Liver (tissue), 9 donors: ENCODE data around the gene CYP4Z1. TPM values are rescaled to one million over a fixed set of nuclear protein-coding genes. Genes with fewer than 3 reads are reported as not detected.

Source experiments
- DNase-seq: peaks from one replicate; pipeline ENCODE4 v3.0.0-alpha.2; 2017; ENCODE audit warnings: low spot score
- H3K27ac ChIP-seq, 2 donors: one replicate each; pipeline ENCODE4 v1.7.0; 2013; ENCODE audit warnings: inconsistent platforms in 2 of 2, low read length in 2 of 2, control low read depth in 1 of 2, low read depth in 1 of 2, mild to moderate bottlenecking in 1 of 2
- H3K27me3 ChIP-seq, 4 donors: one replicate each; pipeline versions ENCODE4 v1.6.1 to v1.7.0; 2013; ENCODE audit warnings: low read length in 3 of 4, inconsistent platforms in 1 of 4, mild to moderate bottlenecking in 1 of 4, moderate library complexity in 1 of 4; ENCODE audit not compliant: control insufficient read depth in 4 of 4, insufficient read depth in 4 of 4
- H3K36me3 ChIP-seq, 4 donors: one replicate each; pipeline versions ENCODE4 v1.6.1 to v1.7.0; 2013; ENCODE audit warnings: low read length in 3 of 4, mild to moderate bottlenecking in 3 of 4, low read depth in 1 of 4, moderate library complexity in 1 of 4; ENCODE audit not compliant: control insufficient read depth in 4 of 4, insufficient read depth in 3 of 4
- H3K4me1 ChIP-seq, 4 donors: one replicate each; pipeline versions ENCODE4 v1.6.1 to v1.7.0; 2013; ENCODE audit warnings: low read length in 3 of 4, mild to moderate bottlenecking in 3 of 4, moderate library complexity in 1 of 4; ENCODE audit not compliant: control insufficient read depth in 4 of 4, insufficient read depth in 4 of 4
- H3K4me3 ChIP-seq, 3 donors: one replicate each; pipeline versions ENCODE4 v1.6.1 to v1.7.0; 2013; ENCODE audit warnings: low read length in 3 of 3, control low read depth in 1 of 3, low read depth in 1 of 3, mild to moderate bottlenecking in 1 of 3
- H3K9ac ChIP-seq, 2 donors: one replicate each; pipeline ENCODE4 v1.7.0; 2013; ENCODE audit warnings: low read length in 2 of 2, mild to moderate bottlenecking in 2 of 2, moderate library complexity in 2 of 2, control low read depth in 1 of 2, low read depth in 1 of 2
- H3K9me3 ChIP-seq, 4 donors: one replicate each; pipeline versions ENCODE4 v1.6.1 to v1.7.0; 2013; ENCODE audit warnings: low read length in 3 of 4; ENCODE audit not compliant: control insufficient read depth in 4 of 4
- ATF3 ChIP-seq: IDR thresholded peaks from 2 replicates; pipeline ENCODE4 v1.6.1; 2016; ENCODE audit warnings: antibody characterized with exemption
- EGR1 ChIP-seq, 2 donors: IDR thresholded peaks; 2 replicates each; pipeline ENCODE4 v1.6.1; 2016 to 2018; ENCODE audit warnings: antibody characterized with exemption in 2 of 2, low read depth in 2 of 2
- FOXA1 ChIP-seq: IDR thresholded peaks from 2 replicates; pipeline ENCODE4 v1.6.1; 2016; ENCODE audit warnings: antibody characterized with exemption
- FOXA2 ChIP-seq: IDR thresholded peaks from 2 replicates; pipeline ENCODE4 v1.6.1; 2016; ENCODE audit warnings: antibody characterized with exemption
- GABPA ChIP-seq, 2 donors: IDR thresholded peaks in 1 of 2; conservative IDR thresholded peaks in 1 of 2; 2 replicates each; pipeline ENCODE4 v1.6.1; 2016; ENCODE audit warnings: antibody characterized with exemption in 2 of 2, mild to moderate bottlenecking in 1 of 2, moderate library complexity in 1 of 2
- HNF4G ChIP-seq: IDR thresholded peaks from 2 replicates; pipeline ENCODE4 v1.6.1; 2016; ENCODE audit warnings: antibody characterized with exemption
- JUND ChIP-seq, 2 donors: IDR thresholded peaks; 2 replicates each; pipeline ENCODE4 v1.6.1; 2016; ENCODE audit warnings: antibody characterized with exemption in 2 of 2
- NR2F2 ChIP-seq: IDR thresholded peaks from 2 replicates; pipeline ENCODE4 v1.6.1; 2016; ENCODE audit warnings: antibody characterized with exemption
- RAD21 ChIP-seq, 2 donors: IDR thresholded peaks; 2 replicates each; pipeline ENCODE4 v1.6.1; 2016; ENCODE audit warnings: antibody characterized with exemption in 2 of 2, mild to moderate bottlenecking in 2 of 2
- REST ChIP-seq: IDR thresholded peaks from 2 replicates; pipeline ENCODE4 v1.6.1; 2016; ENCODE audit warnings: antibody characterized with exemption, mild to moderate bottlenecking
- RXRA ChIP-seq, 2 donors: IDR thresholded peaks; 2 replicates each; pipeline ENCODE4 v1.6.1; 2017 to 2018; ENCODE audit warnings: antibody characterized with exemption in 2 of 2, mild to moderate bottlenecking in 1 of 2
- SP1 ChIP-seq: IDR thresholded peaks from 2 replicates; pipeline ENCODE4 v1.6.1; 2018; ENCODE audit warnings: antibody characterized with exemption, mild to moderate bottlenecking
- TAF1 ChIP-seq: conservative IDR thresholded peaks from 2 replicates; pipeline ENCODE4 v1.6.1; 2016; ENCODE audit warnings: antibody characterized with exemption, mild to moderate bottlenecking
- YY1 ChIP-seq: IDR thresholded peaks from 2 replicates; pipeline ENCODE4 v1.6.1; 2016; ENCODE audit warnings: antibody characterized with exemption, mild to moderate bottlenecking
- WGBS: extraction: QIAGEN DNeasy Blood & Tissue Kit; methylation state at CpG from one replicate; pipeline ENCODE4 v1.1.7; 2013; 5-methylcytosine and 5-hydroxymethylcytosine counted together
- polyA plus RNA-seq, 2 donors: library from polyadenylated mRNA; stranded (reverse) in 1 of 2; unstranded in 1 of 2; fragments of 200-250 nt in 1 of 2; fragments of >200 nt in 1 of 2; fragmentation: Nextera tagmentation in 1 of 2; extraction: Ambion mirVana in 1 of 2; gene quantifications; one replicate each; pipeline versions ENCODE4 v1.2.1 to v1.2.3, GENCODE V29; 2013 to 2015
- total RNA-seq, 2 donors: library from RNA; depleted of rRNA; stranded (reverse); fragments of >200 nt; gene quantifications; one replicate each; pipeline ENCODE4 v1.2.3, GENCODE V29; 2014
- TF ChIP-seq, protein P1 (sequence below): fragments of 150-350 bp; IDR thresholded peaks from 2 replicates; pipeline ENCODE4 v1.5.1; 2017; ENCODE audit warnings: improper control_type of control experiment, low read depth, low read length; ENCODE audit not compliant: missing input control
- TF ChIP-seq, protein P2 (sequence below): IDR thresholded peaks from 2 replicates; pipeline ENCODE4 v1.6.1; 2016; ENCODE audit warnings: antibody characterized with exemption
- TF ChIP-seq, protein P3 (sequence below): IDR thresholded peaks from 2 replicates; pipeline ENCODE4 v1.6.1; 2016; ENCODE audit warnings: antibody characterized with exemption
- donor health status: healthy.
- donor health status: healthy.
- donor health status: healthy.
- donor health status: healthy.
- donor health status: healthy.

The CYP4Z1 gene
- total and polyA plus RNA-seq, 4 donors = 0.09 to 0.50 (median 0.20) TPM

- no peak for DNase-seq
- WGBS = 21% methylated on average over 3 of the region's 3 CpGs
- Histone ChIP-seq H3K4me3 (no peak overlapping the region), H3K9ac (no peak overlapping the region), H3K4me1 (peaks cover 0 to 6% (median 5%) of the 10 kb centered on the region in 4 donors), H3K27ac (no peak overlapping the region), H3K27me3 (no peaks in the 10 kb centered on the region), H3K9me3 (no peaks in the 10 kb centered on the region), H3K36me3 (no peaks in the 10 kb centered on the region)
- TF ChIP-seq FOXA2 = peak; percentile 71
- no peak for TF ChIP-seq ATF3
- no peak for TF ChIP-seq NR2F2
- TF ChIP-seq RAD21 (IDR thresholded peaks at IDR 0.05) = no peak
- peak; percentile 35 for TF ChIP-seq FOXA1
- TF ChIP-seq RXRA (IDR thresholded peaks at IDR 0.05) = peak; percentile 22 to 24
- peak; percentile 23 for TF ChIP-seq SP1
Measured at GRCh38 chr1:47031059-47031458, 36.0 kb upstream of the CYP4Z1 start.

DNA sequence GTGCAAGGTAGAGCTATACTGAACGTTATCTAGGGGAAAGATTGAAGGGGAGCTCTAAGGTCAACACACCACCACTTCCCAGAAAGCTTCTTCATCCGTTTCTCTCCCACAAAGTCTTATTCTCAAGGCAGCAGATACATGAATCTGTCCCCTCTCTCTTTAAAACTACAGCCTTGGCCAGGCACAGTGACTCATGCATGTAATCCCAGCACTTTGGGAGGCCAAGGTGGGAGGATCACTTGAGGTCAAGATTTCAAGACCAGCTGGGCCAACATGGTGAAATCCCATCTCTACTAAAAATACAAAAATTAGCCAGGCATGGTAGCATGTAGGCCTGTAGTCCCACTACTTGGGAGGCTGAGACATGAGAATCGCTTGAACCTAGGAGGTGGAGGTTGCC lies 35.4 kb upstream of the CYP4Z1 start:
- Histone ChIP-seq H3K4me3 (no peak overlapping the region), H3K36me3 (no peaks in the 10 kb centered on the region), H3K9me3 (no peaks in the 10 kb centered on the region), H3K4me1 (peaks cover 0 to 6% (median 5%) of the 10 kb centered on the region in 4 donors), H3K9ac (no peak overlapping the region), H3K27ac (no peak overlapping the region), H3K27me3 (no peaks in the 10 kb centered on the region)
- DNase-seq = no peak
- TF ChIP-seq GABPA (IDR thresholded peaks at IDR 0.05 in 1 of 2, conservative IDR thresholded peaks at IDR 0.05 in 1 of 2) = no peak
- no peak for TF ChIP-seq NR2F2
- TF ChIP-seq RAD21 (IDR thresholded peaks at IDR 0.05) = no peak
- no peak for TF ChIP-seq ATF3
- no peak for TF ChIP-seq FOXA2
- no peak for TF ChIP-seq JUND (IDR thresholded peaks at IDR 0.05)
- 77% methylated on average over 3 of the region's 3 CpGs for WGBS

- Histone ChIP-seq H3K4me3 (no peak overlapping the region), H3K27ac (no peak overlapping the region), H3K4me1 (no peaks in the 10 kb centered on the region), H3K27me3 (no peaks in the 10 kb centered on the region), H3K9ac (no peak overlapping the region), H3K36me3 (no peaks in the 10 kb centered on the region), H3K9me3 (no peaks in the 10 kb centered on the region)
- TF ChIP-seq, protein P1, sequence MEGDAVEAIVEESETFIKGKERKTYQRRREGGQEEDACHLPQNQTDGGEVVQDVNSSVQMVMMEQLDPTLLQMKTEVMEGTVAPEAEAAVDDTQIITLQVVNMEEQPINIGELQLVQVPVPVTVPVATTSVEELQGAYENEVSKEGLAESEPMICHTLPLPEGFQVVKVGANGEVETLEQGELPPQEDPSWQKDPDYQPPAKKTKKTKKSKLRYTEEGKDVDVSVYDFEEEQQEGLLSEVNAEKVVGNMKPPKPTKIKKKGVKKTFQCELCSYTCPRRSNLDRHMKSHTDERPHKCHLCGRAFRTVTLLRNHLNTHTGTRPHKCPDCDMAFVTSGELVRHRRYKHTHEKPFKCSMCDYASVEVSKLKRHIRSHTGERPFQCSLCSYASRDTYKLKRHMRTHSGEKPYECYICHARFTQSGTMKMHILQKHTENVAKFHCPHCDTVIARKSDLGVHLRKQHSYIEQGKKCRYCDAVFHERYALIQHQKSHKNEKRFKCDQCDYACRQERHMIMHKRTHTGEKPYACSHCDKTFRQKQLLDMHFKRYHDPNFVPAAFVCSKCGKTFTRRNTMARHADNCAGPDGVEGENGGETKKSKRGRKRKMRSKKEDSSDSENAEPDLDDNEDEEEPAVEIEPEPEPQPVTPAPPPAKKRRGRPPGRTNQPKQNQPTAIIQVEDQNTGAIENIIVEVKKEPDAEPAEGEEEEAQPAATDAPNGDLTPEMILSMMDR = no peak
- TF ChIP-seq RAD21 (IDR thresholded peaks at IDR 0.05) = no peak
- TF ChIP-seq, protein P2, sequence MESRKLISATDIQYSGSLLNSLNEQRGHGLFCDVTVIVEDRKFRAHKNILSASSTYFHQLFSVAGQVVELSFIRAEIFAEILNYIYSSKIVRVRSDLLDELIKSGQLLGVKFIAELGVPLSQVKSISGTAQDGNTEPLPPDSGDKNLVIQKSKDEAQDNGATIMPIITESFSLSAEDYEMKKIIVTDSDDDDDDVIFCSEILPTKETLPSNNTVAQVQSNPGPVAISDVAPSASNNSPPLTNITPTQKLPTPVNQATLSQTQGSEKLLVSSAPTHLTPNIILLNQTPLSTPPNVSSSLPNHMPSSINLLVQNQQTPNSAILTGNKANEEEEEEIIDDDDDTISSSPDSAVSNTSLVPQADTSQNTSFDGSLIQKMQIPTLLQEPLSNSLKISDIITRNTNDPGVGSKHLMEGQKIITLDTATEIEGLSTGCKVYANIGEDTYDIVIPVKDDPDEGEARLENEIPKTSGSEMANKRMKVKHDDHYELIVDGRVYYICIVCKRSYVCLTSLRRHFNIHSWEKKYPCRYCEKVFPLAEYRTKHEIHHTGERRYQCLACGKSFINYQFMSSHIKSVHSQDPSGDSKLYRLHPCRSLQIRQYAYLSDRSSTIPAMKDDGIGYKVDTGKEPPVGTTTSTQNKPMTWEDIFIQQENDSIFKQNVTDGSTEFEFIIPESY = no peak
- TF ChIP-seq GABPA (IDR thresholded peaks at IDR 0.05 in 1 of 2, conservative IDR thresholded peaks at IDR 0.05 in 1 of 2) = no peak
- TF ChIP-seq TAF1 = no peak
- TF ChIP-seq REST = no peak
- no peak for TF ChIP-seq FOXA2
- TF ChIP-seq HNF4G = no peak
- TF ChIP-seq RXRA (IDR thresholded peaks at IDR 0.05) = no peak
- TF ChIP-seq EGR1 (IDR thresholded peaks at IDR 0.05; ENCODE audit: low read depth in 2 of 2) = no peak
- TF ChIP-seq FOXA1 = no peak
- TF ChIP-seq NR2F2 = no peak
- TF ChIP-seq YY1 = no peak
- TF ChIP-seq, protein P3, sequence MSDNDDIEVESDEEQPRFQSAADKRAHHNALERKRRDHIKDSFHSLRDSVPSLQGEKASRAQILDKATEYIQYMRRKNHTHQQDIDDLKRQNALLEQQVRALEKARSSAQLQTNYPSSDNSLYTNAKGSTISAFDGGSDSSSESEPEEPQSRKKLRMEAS = no peak
- TF ChIP-seq JUND (IDR thresholded peaks at IDR 0.05) = no peak
- no peak for TF ChIP-seq SP1
- DNase-seq = no peak
- WGBS = 100% methylated on average over 1 of the region's 1 CpG
Measured at GRCh38 chr1:47036764-47037163, 30.3 kb upstream of the CYP4Z1 start.
